Activated naive CD4-positive, alpha-beta T cell treated with anti-CD3 and anti-CD28 coated beads for 36 hours (primary cell): ENCODE results near the gene UGT1A7. TPM values are rescaled to one million over a fixed set of nuclear protein-coding genes. Genes with fewer than 3 reads are reported as not detected.
"Not testable (repeated sequence)": the region's sequence is repeated elsewhere in the genome, so short reads cannot be mapped to it uniquely, and the experiment has no call there.

Experiments
- CTCF ChIA-PET: fragments of 350-600 bp; sonication (Branson Sonifier 250); formaldehyde crosslinking; loops from one replicate; lab custom pipeline; 2021; ENCODE audit warnings: antibody characterized with exemption; lab: Charles Lee
- DNase-seq: peaks from one replicate; pipeline ENCODE4 v3.0.0-alpha.2; 2020
- H3K27ac Mint-ChIP-seq: one replicate; pipeline ENCODE4 v1.8.0; 2021; ENCODE audit warnings: mild to moderate bottlenecking, mixed read lengths
- H3K27me3 Mint-ChIP-seq: one replicate; pipeline ENCODE4 v1.8.0; 2021; ENCODE audit warnings: low read depth, mixed read lengths
- H3K36me3 Mint-ChIP-seq: one replicate; pipeline ENCODE4 v1.8.0; 2021; ENCODE audit warnings: low read depth, mixed read lengths
- H3K4me1 Mint-ChIP-seq: one replicate; pipeline ENCODE4 v1.8.0; 2021; ENCODE audit warnings: low read depth, mixed read lengths
- H3K4me3 Mint-ChIP-seq: one replicate; pipeline ENCODE4 v1.8.0; 2021; ENCODE audit warnings: mild to moderate bottlenecking, moderate library complexity, mixed read lengths
- H3K9me3 Mint-ChIP-seq: one replicate; pipeline ENCODE4 v1.8.0; 2021; ENCODE audit warnings: mixed read lengths
- intact Hi-C: fragments of 100-400 bp; cut with micrococcal nuclease; formaldehyde crosslinking; loops from one replicate; pipeline ENCODE4 v1.15.1; 2023
- total RNA-seq, 2 experiments: library from RNA; stranded (reverse); gene quantifications; one replicate each; pipeline ENCODE4 v1.2.3, GENCODE V29; 2021

The UGT1A7 gene
- total RNA-seq, 2 experiments from 2014 or later = not detected

DNA sequence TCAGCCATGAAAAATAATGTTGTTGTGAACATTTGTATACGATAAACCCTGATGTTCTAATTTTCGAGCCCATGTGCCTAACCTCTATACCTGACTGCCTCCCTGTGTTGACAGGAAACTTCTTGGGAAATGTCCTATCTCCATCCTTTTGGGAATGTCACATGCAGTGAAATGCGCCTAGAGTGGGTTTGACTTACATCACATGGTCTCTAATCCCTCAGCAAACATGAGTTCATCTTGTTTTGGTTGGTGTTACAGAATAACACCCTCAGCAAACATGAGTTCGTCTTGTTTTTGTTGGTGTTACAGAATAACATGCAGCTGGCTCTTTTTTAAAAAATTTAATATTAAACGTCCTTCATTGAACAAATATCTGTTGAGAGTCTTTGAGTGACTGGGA is 6.6 kb downstream of the UGT1A7 start:
- Mint-ChIP-seq H3K36me3 (no peaks in the 10 kb centered on the region), H3K27ac (no peak overlapping the region), H3K27me3 (peaks cover 3% of the 10 kb centered on the region), H3K4me1 (no peaks in the 10 kb centered on the region), H3K9me3 (no peaks in the 10 kb centered on the region), H3K4me3 (no peak overlapping the region)
- CTCF ChIA-PET = no interaction called here
- intact Hi-C loops = no loop called here
- DNase-seq = no peak

DNA sequence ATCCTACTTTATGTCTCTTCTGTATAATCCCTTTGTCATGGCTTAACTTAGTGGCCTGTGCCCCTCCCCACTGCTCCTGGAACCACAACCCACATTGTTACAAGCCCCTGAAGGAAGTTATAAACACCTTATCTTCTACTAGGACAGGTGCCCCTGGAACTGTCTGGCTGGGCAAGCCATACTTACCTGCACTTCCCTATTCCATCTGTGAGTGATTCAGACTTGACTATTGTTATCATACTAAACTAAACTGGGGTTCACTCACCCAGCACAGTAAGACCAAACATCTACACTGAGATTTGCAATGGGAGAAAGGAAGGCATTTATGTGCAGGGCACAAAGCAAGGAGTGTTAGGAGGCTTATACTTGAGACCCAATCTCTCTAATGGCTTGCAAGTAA is 7.3 kb downstream of the UGT1A7 start:
- Mint-ChIP-seq H3K4me3 (no peak overlapping the region), H3K4me1 (no peaks in the 10 kb centered on the region), H3K36me3 (no peaks in the 10 kb centered on the region), H3K9me3 (no peaks in the 10 kb centered on the region), H3K27me3 (peaks cover 3% of the 10 kb centered on the region), H3K27ac (no peak overlapping the region)
- intact Hi-C loops = no loop called here
- CTCF ChIA-PET = no interaction called here
- DNase-seq = no peak

DNA sequence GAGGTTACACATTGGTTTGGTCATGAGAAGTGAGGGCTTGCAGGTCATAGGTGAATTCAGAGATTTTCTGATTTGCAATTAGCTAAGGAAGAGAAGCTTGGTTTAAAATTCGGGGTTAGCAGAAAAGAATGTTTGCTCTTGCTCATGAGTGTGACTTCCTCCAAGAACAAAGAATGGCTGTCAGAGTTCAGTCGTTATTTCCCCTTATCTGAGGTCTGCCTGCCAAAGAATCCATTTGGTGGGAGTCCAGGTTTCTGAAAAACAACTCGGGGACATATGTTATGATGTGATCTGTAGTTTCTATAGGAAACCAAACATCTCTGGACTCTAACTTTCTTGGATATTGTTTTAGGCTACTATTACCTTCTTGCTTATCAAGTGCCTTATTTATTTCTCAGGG is 7.8 kb downstream of the UGT1A7 start:
- Mint-ChIP-seq H3K36me3 (no peaks in the 10 kb centered on the region), H3K27ac (no peak overlapping the region), H3K9me3 (no peaks in the 10 kb centered on the region), H3K4me3 (no peak overlapping the region), H3K4me1 (no peaks in the 10 kb centered on the region), H3K27me3 (peaks cover 3% of the 10 kb centered on the region)
- CTCF ChIA-PET = no interaction called here
- intact Hi-C loops = no loop called here
- DNase-seq = no peak

DNA sequence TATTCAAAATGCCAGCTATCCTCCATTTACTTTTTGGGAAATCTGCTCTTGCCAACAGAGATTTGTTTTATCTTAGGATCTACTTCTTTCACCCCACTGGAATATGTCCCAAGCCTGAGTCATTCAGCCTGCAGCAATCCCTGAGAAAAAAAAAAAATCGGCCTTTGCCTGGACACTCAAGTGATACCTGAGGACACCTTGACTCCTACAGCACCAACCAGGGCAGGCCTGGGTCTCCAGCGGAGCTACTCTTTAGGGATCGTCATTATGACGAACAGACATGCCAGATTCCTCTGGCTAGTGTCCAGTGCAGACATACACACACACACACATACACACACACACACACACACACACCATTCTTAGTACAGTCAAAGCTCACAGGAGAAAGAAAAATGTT is 8.7 kb downstream of the UGT1A7 start:
- no peak overlapping the region for H3K27ac Mint-ChIP-seq
- intact Hi-C loops = no loop called here
- no peaks in the 10 kb centered on the region for H3K9me3 Mint-ChIP-seq
- H3K27me3 Mint-ChIP-seq = peaks cover 3% of the 10 kb centered on the region
- H3K4me1 Mint-ChIP-seq = no peaks in the 10 kb centered on the region
- H3K36me3 Mint-ChIP-seq = no peaks in the 10 kb centered on the region
- no peak overlapping the region for H3K4me3 Mint-ChIP-seq
- no peak for DNase-seq
- CTCF ChIA-PET = interaction anchor here (1.2 kb wide), 2 partner anchors 9 to 21 kb away, joined by 4 read pairs; partner anchors contain the start of gene UGT1A7

DNA sequence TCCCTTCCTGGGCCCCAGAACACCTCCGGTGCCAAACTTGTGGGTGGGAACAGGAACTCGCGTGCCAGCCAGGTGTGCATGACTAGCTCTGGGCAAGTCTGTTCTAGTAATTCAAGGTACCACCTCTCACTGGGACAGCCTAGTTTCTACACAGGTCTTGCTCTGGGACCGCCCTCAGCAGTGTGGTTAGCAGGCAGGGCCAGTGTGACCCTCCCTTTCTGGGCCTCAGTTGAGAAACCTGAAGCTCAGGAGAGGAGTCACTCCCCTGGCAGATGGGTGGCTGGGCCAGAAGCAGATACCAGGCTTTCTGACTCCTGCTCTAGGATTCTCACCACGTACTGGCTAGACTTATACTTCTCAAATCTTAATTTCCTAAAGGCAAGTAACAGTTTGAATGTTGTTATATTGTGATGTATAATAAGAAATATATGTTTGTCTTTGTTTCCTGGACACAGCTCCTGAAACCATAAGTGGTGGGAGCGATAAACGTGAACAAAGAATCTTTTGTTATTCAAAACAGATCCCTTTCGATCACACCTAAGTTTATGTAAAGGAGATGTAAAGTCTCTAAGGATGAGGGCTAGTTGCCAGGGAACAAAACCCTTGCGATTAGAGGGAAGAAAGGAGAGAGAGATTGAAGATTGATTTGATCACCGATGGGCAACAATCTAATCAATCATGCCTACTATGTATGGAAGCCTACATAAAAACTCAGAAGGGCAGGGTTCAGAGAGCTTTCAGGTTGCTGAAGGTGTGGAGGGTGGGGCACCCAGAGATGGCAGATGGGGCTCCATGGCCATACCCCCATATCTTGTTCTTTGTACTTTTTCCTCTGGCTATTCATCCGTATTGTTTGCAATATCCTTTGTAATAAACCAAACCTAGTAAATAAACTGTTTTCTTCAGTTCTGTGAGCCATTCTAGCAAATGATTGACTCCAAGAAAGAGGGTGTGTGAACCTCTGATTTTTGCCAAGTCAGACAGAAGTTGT is 10.0 kb downstream of the UGT1A7 start:
- intact Hi-C loops = no loop called here
- Mint-ChIP-seq H3K4me3 (no peak overlapping the region), H3K27ac (no peak overlapping the region), H3K27me3 (peaks cover 3% of the 10 kb centered on the region), H3K9me3 (no peaks in the 10 kb centered on the region), H3K36me3 (no peaks in the 10 kb centered on the region), H3K4me1 (no peaks in the 10 kb centered on the region)
- CTCF ChIA-PET = interaction anchor here (1.2 kb wide), 2 partner anchors 10 to 19 kb away, joined by 4 read pairs; partner anchors contain the start of gene UGT1A7
- no peak for DNase-seq

DNA sequence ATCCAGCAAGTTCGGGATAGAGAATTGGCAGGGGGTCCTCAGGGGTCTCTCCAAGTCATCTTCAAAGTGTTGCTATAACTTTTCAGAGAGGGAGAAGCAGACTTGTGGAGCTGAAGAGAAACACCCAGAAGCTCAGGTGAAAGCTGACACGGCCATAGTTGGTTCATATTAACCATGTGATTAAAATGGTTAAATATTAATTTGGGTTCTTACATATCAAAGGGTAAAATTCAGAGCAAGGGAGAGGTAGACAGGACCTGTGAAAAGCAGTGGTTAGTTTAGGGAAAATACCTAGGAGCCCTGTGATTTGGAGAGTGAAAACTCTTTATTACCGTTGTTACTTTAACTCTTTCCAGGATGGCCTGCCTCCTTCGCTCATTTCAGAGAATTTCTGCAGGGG is 10.9 kb downstream of the UGT1A7 start, which contains the start of gene UGT1A6:
Gene UGT1A6, plus strand, starts transcription at position 243 of the 400 bp plus-strand sequence. Its CDS starts 115 bp downstream, at position 358.
- Mint-ChIP-seq H3K27ac (no peak within 1 kb of the TSS), H3K27me3 (peaks cover 3% of the 10 kb centered on the region), H3K4me3 (no peak within 1 kb of the TSS), H3K9me3 (no peaks in the 10 kb centered on the region), H3K4me1 (no peaks in the 10 kb centered on the region), H3K36me3 (no peaks in the 10 kb centered on the region)
- CTCF ChIA-PET = interaction anchor here (0.8 kb wide), 1 partner anchor 33 kb away, joined by 3 read pairs; no protein-coding TSS in a partner anchor
- no peak for DNase-seq
- intact Hi-C loops = no loop called here

DNA sequence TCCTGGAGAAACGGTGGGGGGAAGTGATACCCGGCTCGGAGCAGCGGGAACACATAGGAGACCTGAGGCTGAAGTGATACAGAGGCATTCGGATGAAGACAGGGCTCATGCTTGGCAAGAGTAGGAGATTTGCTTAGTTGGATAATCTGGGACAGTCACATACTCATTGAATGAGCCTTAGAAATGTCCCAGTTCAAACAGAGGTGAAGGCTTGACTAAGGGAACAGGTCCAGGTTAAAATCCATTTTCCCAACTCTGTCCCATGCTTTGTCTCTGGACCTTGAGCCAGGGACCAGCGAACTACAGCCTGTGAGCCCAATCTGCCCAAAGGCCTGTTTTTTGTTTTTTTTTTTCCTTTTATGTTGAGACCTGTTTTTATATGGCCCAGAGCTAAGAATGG is 12.3 kb downstream of the UGT1A7 start:
- Mint-ChIP-seq H3K4me1 (no peaks in the 10 kb centered on the region), H3K27ac (no peak overlapping the region), H3K9me3 (no peaks in the 10 kb centered on the region), H3K36me3 (no peaks in the 10 kb centered on the region), H3K27me3 (no peaks in the 10 kb centered on the region), H3K4me3 (no peak overlapping the region)
- no peak for DNase-seq
- CTCF ChIA-PET = no interaction called here
- intact Hi-C loops = no loop called here

DNA sequence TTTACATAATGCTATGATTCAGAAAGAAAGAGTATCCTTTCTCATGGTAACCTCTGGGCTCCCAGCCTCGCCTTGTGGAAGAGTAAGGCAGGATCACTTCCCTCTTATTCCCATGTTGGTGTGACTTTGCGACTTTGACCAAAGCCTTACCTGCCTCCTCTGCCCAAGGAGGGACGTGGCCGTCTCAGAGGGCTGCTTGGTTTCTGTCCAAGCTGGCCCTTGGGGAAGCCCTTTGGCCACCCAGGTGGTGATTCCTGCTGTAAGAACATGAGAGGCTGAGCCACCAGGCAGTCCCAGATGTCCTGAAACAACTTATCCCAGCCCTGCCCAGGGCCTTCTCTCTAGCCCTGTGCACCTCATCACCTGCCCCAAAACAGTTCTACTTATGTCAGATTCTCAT is 17.0 kb downstream of the UGT1A7 start:
- no peaks in the 10 kb centered on the region for H3K27me3 Mint-ChIP-seq
- DNase-seq = no peak
- no peaks in the 10 kb centered on the region for H3K9me3 Mint-ChIP-seq
- no peak overlapping the region for H3K27ac Mint-ChIP-seq
- no peaks in the 10 kb centered on the region for H3K4me1 Mint-ChIP-seq
- no peak overlapping the region for H3K4me3 Mint-ChIP-seq
- CTCF ChIA-PET = interaction anchor here (1.0 kb wide), 1 partner anchor 12 kb away, joined by 5 read pairs; no protein-coding TSS in a partner anchor
- H3K36me3 Mint-ChIP-seq = no peaks in the 10 kb centered on the region
- intact Hi-C loops = no loop called here

DNA sequence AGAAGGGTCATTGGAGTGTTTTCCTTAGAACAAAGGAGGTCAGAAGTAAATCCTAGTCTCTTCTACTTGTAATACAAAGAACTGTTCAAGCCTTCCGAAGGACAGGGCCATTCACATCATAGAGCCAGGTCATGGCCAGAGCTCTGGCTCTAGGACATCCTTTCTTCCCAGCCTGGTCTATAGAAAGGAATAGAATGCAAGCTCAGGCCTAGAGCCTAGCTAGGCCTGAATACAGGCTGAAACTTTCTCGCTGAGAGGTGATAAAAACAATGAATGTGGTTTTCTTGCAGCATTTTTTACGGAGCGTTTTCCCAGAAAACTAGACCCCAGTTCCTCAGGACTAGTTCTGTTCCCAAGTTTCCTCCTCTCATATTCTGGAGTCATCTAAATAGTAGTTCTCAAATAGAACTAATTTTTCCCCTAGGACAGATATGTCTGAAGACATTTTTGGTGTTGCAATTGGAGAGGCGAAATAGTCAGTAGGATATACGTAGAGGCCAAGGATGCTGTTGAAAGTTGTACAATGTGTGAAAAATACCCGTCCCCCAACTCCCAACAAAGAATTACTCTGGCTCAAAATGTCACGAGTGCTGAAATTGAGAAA is 17.8 kb downstream of the UGT1A7 start:
- Mint-ChIP-seq H3K9me3 (no peaks in the 10 kb centered on the region), H3K36me3 (no peaks in the 10 kb centered on the region)
- intact Hi-C loops = no loop called here

DNA sequence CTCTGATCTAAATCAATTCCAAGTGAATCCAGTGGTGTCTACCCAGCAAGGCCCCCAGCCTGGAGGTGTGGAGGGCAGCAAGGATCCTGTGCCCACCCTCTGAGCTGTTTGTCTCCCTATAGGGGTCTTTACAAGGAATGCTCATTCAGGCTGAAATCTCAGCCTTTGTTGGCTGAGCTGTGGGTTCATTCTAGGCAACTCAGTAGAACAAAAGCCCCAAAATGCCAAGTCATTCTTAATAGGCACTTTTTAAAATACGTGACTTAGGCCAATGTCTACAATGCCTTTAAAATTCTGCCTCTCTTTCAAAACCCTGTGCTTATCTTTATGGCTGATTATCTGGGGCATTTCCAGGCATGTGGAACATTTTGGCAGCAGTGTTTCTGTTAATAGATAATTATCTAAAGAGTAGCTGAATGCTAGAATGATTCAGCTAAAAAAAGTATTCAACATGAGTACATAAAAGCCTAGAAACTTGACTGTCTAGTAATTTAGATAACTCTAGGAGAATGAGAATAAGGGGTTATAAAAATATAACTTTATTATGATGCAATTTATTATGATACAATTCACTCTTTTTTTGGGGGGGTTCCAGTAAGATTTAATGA is 18.4 kb downstream of the UGT1A7 start:
- Mint-ChIP-seq H3K4me1 (no peaks in the 10 kb centered on the region), H3K27me3 (no peaks in the 10 kb centered on the region), H3K36me3 (no peaks in the 10 kb centered on the region), H3K27ac (no peak overlapping the region), H3K4me3 (no peak overlapping the region), H3K9me3 (no peaks in the 10 kb centered on the region)
- no peak for DNase-seq
- CTCF ChIA-PET = interaction anchor here (1.0 kb wide), 1 partner anchor 11 kb away, joined by 5 read pairs; no protein-coding TSS in a partner anchor
- intact Hi-C loops = no loop called here

More for the DNA sequence above, 17.8 kb downstream of the UGT1A7 start:
- no peak overlapping the region for H3K27ac Mint-ChIP-seq
- H3K4me1 Mint-ChIP-seq = no peaks in the 10 kb centered on the region
- no peaks in the 10 kb centered on the region for H3K27me3 Mint-ChIP-seq
- H3K4me3 Mint-ChIP-seq = no peak overlapping the region
- DNase-seq = no peak
- CTCF ChIA-PET = interaction anchor here (1.0 kb wide), 1 partner anchor 11 kb away, joined by 5 read pairs; no protein-coding TSS in a partner anchor

DNA sequence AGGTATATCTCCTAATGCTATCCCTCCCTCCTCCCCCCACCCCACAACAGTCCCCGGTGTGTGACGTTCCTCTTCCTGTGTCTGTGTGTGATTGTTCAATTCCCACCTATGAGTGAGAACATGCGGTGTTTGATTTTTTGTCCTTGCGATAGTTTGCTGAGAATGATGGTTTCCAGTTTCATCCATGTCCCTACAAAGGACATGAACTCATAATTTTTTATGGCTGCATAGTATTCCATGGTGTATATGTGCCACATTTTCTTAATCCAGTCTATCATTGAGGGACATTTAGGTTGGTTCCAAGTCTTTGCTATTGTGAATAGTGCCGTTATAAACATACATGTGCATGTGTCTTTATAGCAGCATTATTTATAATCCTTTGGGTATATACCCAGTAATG is 19.1 kb downstream of the UGT1A7 start:
- intact Hi-C loops, H3K9me3 Mint-ChIP-seq, DNase-seq, H3K27me3 Mint-ChIP-seq, H3K4me1 Mint-ChIP-seq, H3K4me3 Mint-ChIP-seq, H3K36me3 Mint-ChIP-seq, H3K27ac Mint-ChIP-seq, CTCF ChIA-PET: not testable (repeated sequence)

DNA sequence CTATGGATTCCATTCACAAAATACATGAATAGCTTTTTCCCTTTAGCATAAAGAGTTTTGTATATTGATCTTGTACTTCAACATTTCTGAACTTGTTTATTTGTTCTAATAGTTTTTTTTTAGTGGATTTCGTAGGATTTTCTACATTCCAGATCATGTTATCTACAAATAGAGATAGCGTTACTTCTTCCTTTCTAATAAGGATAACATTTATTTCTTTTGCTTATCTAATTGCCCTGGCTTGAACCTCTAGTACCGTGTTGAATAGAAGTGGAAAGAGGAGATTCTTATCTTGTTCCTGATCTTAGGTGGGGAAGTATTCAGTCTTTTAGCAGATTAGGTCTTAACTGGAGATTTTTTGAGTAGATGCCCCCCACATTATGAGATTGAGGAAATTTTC is 20.5 kb downstream of the UGT1A7 start:
- DNase-seq = no peak
- CTCF ChIA-PET = no interaction called here
- H3K4me3 Mint-ChIP-seq = no peak overlapping the region
- no peaks in the 10 kb centered on the region for H3K4me1 Mint-ChIP-seq
- no peaks in the 10 kb centered on the region for H3K36me3 Mint-ChIP-seq
- intact Hi-C loops = no loop called here
- no peaks in the 10 kb centered on the region for H3K27me3 Mint-ChIP-seq
- no peak overlapping the region for H3K27ac Mint-ChIP-seq
- no peaks in the 10 kb centered on the region for H3K9me3 Mint-ChIP-seq
